Measurements from ENCODE around the gene SCUBE3.

The SCUBE3 gene

GRCh38 chr6:35213824-35214756 lies at the start of gene SCUBE3:
Gene SCUBE3 (plus strand): TSS chr6:35213956. CDS start chr6:35214419, 463 bp downstream.
- peak; percentile 36 for DNase-seq (ENCODE audit: low read depth)
- no peak for TF ChIP-seq CTCF (IDR thresholded peaks at IDR 0.05; ENCODE audit: low read length, missing control alignments)

GRCh38 chr6:35164277-35164676 lies 49.5 kb upstream of the SCUBE3 start:
- H3K4me3 ChIP-seq (replicated peaks; ENCODE audit: low read depth, low read length): no peak overlapping the region
- no peak for DNase-seq (ENCODE audit: low read depth)
- TF ChIP-seq CTCF (IDR thresholded peaks at IDR 0.05; ENCODE audit: low read length, missing control alignments): no peak

More at GRCh38 chr6:35213824-35214756, at the start of gene SCUBE3:
- peak within 1 kb of the TSS; percentile 53 for H3K4me3 ChIP-seq (replicated peaks; ENCODE audit: low read depth, low read length)

DNA sequence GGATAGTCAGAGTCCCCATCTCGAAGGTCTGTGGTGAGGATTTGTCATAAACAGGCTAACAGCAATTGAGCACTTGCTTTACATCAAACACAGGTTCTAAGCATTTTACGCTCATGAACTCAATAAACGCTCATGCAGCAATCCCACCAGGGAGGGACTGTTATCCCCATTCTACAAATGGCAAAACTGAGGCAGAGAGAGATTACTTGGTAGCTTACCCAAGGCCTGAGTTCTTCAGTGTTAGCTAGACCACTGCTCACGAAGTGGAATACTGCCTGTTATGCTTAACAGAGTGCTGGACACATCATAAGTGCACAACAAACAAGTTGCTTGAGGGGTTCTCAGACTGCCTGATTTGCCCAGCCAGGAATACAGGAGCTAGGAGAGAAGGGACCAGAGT lies 48.9 kb upstream of the SCUBE3 start:
- DNase-seq (ENCODE audit: low read depth): no peak
- no peak overlapping the region for H3K4me3 ChIP-seq (replicated peaks; ENCODE audit: low read depth, low read length)
- no peak for TF ChIP-seq CTCF (IDR thresholded peaks at IDR 0.05; ENCODE audit: low read length, missing control alignments)

DNA sequence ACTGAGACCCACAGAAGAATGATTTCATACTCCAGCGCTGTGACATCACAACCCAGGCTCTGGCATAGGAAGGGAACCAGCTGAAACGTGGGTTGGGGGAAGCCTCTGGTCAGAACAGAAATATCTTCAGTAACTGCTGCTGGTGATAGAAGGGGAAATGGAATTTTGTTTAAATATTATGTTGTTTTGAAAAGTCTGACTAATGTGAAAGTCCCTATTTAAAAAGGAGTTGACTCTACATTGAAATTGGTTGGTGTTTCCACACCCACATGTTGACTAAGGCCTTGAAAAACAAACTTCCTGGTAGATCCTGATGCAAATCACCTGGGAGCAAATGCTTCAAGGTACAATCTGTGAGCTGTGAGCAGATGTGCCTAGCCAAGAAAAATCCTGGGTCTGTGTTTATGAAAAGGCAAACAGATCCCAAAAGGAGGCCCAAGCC lies 48.1 kb upstream of the SCUBE3 start:
- H3K4me3 ChIP-seq (replicated peaks; ENCODE audit: low read depth, low read length): no peak overlapping the region
- DNase-seq (ENCODE audit: low read depth): no peak
- no peak for TF ChIP-seq CTCF (IDR thresholded peaks at IDR 0.05; ENCODE audit: low read length, missing control alignments)

- DNase-seq (ENCODE audit: low read depth): no peak
- H3K4me3 ChIP-seq (replicated peaks; ENCODE audit: low read depth, low read length): no peak overlapping the region
- no peak for TF ChIP-seq CTCF (IDR thresholded peaks at IDR 0.05; ENCODE audit: low read length, missing control alignments)
Observed at GRCh38 chr6:35166116-35166515, 47.6 kb upstream of the SCUBE3 start.

DNA sequence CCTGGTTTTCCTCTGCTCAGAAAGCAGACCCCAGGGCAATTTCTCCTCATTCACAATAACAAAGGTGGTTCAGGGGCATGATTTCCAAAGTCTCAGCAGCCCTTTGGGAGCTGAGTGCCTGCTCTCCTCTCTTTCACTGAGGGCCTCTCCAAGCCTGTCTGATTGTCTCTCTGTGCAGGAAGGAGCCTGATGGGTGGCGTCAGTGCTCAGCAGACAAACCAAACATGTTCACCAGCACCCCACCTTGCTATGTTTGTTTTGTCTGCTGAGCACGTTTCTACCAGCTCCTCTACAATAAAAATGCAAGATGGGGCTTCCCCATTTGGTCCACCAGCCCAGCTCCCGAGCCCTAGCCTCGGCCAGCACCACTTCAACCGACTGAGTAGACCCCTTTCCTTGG lies 47.2 kb upstream of the SCUBE3 start:
- H3K4me3 ChIP-seq (replicated peaks; ENCODE audit: low read depth, low read length): no peak overlapping the region
- no peak for DNase-seq (ENCODE audit: low read depth)
- TF ChIP-seq CTCF (IDR thresholded peaks at IDR 0.05; ENCODE audit: low read length, missing control alignments): no peak

Measured in fibroblast of pulmonary artery (primary cell).